ENCODE measurements around the gene PHOSPHO2. TPM values are rescaled to one million over a fixed set of nuclear protein-coding genes. Genes with fewer than 3 reads are reported as not detected.

PHOSPHO2 gene
- total RNA-seq, 1 donor from 2014 or later: 16.8 TPM

DNA sequence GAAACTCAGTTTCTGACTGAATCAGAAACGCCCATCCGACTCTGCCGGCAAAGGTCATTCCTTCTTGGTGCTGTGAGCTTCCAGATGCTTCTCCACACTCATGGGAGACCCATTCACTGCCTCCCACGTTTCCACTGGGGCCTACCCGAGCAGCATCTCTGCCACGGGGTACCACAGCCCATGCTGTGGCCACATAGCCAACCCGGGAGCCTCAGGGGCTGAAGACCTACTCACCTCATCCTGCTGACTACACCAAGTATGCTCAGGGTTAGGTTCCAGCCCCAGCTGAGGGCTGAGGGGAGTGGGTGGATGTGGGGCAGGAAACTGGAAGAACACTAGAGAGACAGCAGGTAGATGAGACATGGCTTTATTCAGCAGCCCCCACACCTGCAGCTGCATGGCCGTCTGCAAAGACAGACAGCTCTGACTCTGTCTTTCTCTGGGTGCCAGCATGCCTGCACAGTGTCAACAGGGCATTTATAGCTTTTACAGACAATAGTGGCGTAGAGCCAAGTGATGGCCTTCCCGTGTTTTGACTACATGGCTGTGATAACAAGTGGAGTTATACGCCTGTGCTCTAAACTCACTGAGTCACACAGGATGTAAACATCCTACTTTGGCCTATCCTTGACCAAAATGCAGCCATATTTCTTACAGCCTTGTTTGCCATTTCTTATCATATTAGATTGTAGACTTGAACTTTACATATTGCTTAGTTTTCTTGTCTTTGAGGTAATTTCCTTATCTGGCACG, 22.8 kb downstream of the PHOSPHO2 start:
- Mint-ChIP-seq H3K36me3 (peaks cover 2% of the 10 kb centered on the region), H3K9me3 (peaks cover under 1% of the 10 kb centered on the region), H3K4me1 (no peaks in the 10 kb centered on the region), H3K27ac (no peak overlapping the region), H3K27me3 (ENCODE audit: insufficient read depth, low read depth) (peaks cover 4% of the 10 kb centered on the region), H3K4me3 (no peak overlapping the region)
- H3K4me3 ChIP-seq: no peak overlapping the region
- no peaks in the 10 kb centered on the region for H3K79me2 ChIP-seq (ENCODE audit: low read depth)
- H2AFZ ChIP-seq (replicated peaks): no peak overlapping the region
- H3F3A ChIP-seq (ENCODE audit: low read depth): no peaks in the 10 kb centered on the region
- H3K9me3 ChIP-seq (ENCODE audit: low read depth): no peaks in the 10 kb centered on the region
- DNase-seq (ENCODE audit: low spot score): no peak
- no peaks in the 10 kb centered on the region for H3K27me3 ChIP-seq
- H3K4me1 ChIP-seq: no peaks in the 10 kb centered on the region
- H3K36me3 ChIP-seq: no peaks in the 10 kb centered on the region
- H3K27ac ChIP-seq: no peak overlapping the region
- H3K4me2 ChIP-seq: no peak overlapping the region
- TF ChIP-seq EZH2 (IDR thresholded peaks at IDR 0.05) (no peak), EZH2phosphoT487 (IDR thresholded peaks at IDR 0.05) (no peak)
- TF ChIP-seq, protein P1, sequence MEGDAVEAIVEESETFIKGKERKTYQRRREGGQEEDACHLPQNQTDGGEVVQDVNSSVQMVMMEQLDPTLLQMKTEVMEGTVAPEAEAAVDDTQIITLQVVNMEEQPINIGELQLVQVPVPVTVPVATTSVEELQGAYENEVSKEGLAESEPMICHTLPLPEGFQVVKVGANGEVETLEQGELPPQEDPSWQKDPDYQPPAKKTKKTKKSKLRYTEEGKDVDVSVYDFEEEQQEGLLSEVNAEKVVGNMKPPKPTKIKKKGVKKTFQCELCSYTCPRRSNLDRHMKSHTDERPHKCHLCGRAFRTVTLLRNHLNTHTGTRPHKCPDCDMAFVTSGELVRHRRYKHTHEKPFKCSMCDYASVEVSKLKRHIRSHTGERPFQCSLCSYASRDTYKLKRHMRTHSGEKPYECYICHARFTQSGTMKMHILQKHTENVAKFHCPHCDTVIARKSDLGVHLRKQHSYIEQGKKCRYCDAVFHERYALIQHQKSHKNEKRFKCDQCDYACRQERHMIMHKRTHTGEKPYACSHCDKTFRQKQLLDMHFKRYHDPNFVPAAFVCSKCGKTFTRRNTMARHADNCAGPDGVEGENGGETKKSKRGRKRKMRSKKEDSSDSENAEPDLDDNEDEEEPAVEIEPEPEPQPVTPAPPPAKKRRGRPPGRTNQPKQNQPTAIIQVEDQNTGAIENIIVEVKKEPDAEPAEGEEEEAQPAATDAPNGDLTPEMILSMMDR (IDR thresholded peaks at IDR 0.05): no peak
- H4K20me1 ChIP-seq (ENCODE audit: low read depth): no peaks in the 10 kb centered on the region
- no peak overlapping the region for H3K9ac ChIP-seq

DNA sequence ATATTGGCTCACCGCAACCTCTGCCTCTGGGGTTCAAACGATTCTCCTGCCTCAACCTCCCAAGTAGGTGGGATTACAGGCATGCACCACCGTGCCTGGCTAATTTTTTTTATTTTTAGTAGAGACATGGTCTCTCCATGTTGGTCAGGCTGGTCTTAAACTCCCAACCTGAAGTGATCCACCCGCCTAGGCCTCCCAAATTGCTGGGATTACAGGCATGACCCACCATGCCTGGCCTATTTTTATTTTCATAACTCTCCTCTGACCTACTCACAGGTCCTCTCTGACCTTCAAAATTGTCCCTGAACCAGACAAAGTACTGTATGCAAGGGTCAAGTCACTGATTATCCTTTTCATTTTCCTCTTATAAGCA, 23.4 kb downstream of the PHOSPHO2 start:
- no peaks in the 10 kb centered on the region for H3K4me1 Mint-ChIP-seq
- TF ChIP-seq EZH2 (IDR thresholded peaks at IDR 0.05) (no peak), EZH2phosphoT487 (IDR thresholded peaks at IDR 0.05) (no peak)
- TF ChIP-seq, protein P1 (IDR thresholded peaks at IDR 0.05): no peak
- Histone ChIP-seq H3K9ac (no peak overlapping the region), H3F3A (ENCODE audit: low read depth) (no peaks in the 10 kb centered on the region), H3K4me3 (no peak overlapping the region), H4K20me1 (ENCODE audit: low read depth) (no peaks in the 10 kb centered on the region), H3K79me2 (ENCODE audit: low read depth) (no peaks in the 10 kb centered on the region), H3K9me3 (ENCODE audit: low read depth) (no peaks in the 10 kb centered on the region), H3K27me3 (no peaks in the 10 kb centered on the region), H2AFZ (replicated peaks) (no peak overlapping the region), H3K27ac (no peak overlapping the region), H3K4me2 (no peak overlapping the region), H3K36me3 (no peaks in the 10 kb centered on the region), H3K4me1 (no peaks in the 10 kb centered on the region)
- peaks cover 5% of the 10 kb centered on the region for H3K27me3 Mint-ChIP-seq (ENCODE audit: insufficient read depth, low read depth)
- H3K27ac Mint-ChIP-seq: no peak overlapping the region
- DNase-seq (ENCODE audit: low spot score): no peak
- H3K36me3 Mint-ChIP-seq: no peaks in the 10 kb centered on the region
- no peaks in the 10 kb centered on the region for H3K9me3 Mint-ChIP-seq
- H3K4me3 Mint-ChIP-seq: no peak overlapping the region

DNA sequence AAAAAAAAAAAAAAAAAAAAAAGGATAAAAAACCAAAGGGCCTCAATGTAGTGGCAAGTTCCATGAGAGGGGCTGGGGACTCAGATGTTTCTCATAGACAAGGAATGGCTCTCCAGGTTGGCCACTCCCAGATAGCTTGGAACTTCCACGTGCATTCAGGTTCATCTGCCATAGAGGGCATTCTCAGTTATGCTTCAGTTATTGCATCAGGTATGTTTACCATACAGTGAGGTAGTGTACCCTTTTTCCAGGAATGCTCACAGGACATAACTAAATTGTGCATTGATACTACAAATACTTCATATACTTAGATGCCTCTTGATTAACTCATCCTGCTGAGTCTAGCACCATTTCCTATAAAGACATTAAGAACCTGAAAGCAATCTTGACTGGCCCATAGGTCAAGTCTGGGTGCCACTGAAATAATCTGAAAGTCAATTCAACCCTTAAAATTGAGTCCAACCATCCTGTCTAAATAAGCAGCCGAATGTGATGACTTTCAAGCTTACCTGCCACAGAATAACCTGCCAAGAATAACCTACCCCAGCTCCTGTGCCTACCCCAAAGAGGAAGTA, 24.7 kb downstream of the PHOSPHO2 start:
- Histone ChIP-seq H3K9ac (no peak overlapping the region), H3K4me3 (no peak overlapping the region), H3K36me3 (no peaks in the 10 kb centered on the region), H3K79me2 (ENCODE audit: low read depth) (no peaks in the 10 kb centered on the region), H3F3A (ENCODE audit: low read depth) (no peaks in the 10 kb centered on the region), H3K4me1 (no peaks in the 10 kb centered on the region), H3K9me3 (ENCODE audit: low read depth) (no peaks in the 10 kb centered on the region), H2AFZ (replicated peaks) (no peak overlapping the region), H3K4me2 (no peak overlapping the region), H3K27ac (no peak overlapping the region), H3K27me3 (no peaks in the 10 kb centered on the region), H4K20me1 (ENCODE audit: low read depth) (no peaks in the 10 kb centered on the region)
- no peak for DNase-seq (ENCODE audit: low spot score)
- TF ChIP-seq EZH2phosphoT487 (IDR thresholded peaks at IDR 0.05): no peak
- TF ChIP-seq, protein P1 (IDR thresholded peaks at IDR 0.05): no peak
- no peak for TF ChIP-seq EZH2 (IDR thresholded peaks at IDR 0.05)
- no peaks in the 10 kb centered on the region for H3K4me1 Mint-ChIP-seq
- H3K27ac Mint-ChIP-seq: no peak overlapping the region
- H3K27me3 Mint-ChIP-seq (ENCODE audit: insufficient read depth, low read depth): peaks cover 6% of the 10 kb centered on the region
- no peak overlapping the region for H3K4me3 Mint-ChIP-seq
- H3K36me3 Mint-ChIP-seq: no peaks in the 10 kb centered on the region
- no peaks in the 10 kb centered on the region for H3K9me3 Mint-ChIP-seq

Data from neural progenitor cell (in vitro differentiated cells).